ENCODE data around the gene UFM1. TPM values are rescaled to one million over a fixed set of nuclear protein-coding genes. Genes with fewer than 3 reads are reported as not detected.

The UFM1 gene
- total RNA-seq, 1 experiment from 2014 or later: 33.9 TPM

DNA sequence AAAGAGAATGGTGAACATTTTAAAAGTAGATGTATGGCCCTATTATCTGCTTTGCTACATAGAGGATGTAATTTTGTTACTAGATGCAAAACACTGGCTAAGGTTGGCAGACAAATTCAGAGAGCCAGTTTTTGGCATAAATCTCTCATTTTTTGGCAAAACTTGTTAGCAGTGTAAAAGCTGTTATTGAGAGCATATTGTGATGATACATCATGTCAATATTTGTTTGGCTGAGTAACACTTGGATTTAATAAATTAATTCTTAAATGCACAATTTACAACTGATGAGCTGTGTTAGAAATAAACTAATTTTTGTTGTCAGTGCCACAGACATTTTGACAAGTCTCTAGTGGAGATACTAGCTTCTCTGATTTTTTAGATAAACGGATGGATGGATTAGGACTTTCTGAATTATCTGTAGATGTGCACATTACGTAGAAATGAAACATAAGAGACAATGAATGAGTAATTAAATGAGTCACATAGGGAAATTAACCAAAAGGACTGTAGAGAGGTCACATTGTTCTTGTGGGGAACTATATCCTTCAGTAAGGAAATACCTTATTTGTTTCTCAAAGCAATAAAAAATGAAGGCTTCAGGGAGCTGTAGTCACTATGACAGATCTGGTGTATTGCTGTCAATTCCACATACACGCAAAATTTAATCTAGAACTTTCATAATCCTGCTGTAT lies 17.4 kb downstream of the UFM1 start:
- intact Hi-C loops (cut with micrococcal nuclease): no loop called here
- Histone ChIP-seq H2AFZ (ENCODE audit: low read depth, low read length, poor library complexity, severe bottlenecking) (no peak overlapping the region), H3K4me3 (replicated peaks in 1 of 2; ENCODE audit: low read depth in 1 of 2, low read length in 2 of 2) (no peak overlapping the region), H3K9me3 (ENCODE audit: control insufficient read depth in 1 of 2, insufficient read depth in 1 of 2, low read depth in 1 of 2, low read length in 2 of 2) (no peaks in the 10 kb centered on the region), H3K27ac (ENCODE audit: low read depth, low read length) (no peak overlapping the region), H3K9me2 (ENCODE audit: insufficient read depth) (no peaks in the 10 kb centered on the region), H3K4me2 (ENCODE audit: low read length) (no peak overlapping the region), H4K20me1 (ENCODE audit: insufficient read depth) (no peaks in the 10 kb centered on the region), H3K79me2 (ENCODE audit: insufficient read depth, low read length) (no peaks in the 10 kb centered on the region), H3K4me1 (ENCODE audit: control insufficient read depth in 1 of 2, insufficient read depth in 2 of 2, low read length in 2 of 2) (no peaks in the 10 kb centered on the region), H3K27me3 (ENCODE audit: insufficient read depth, low read length) (no peaks in the 10 kb centered on the region), H3K9ac (ENCODE audit: low read length) (no peak overlapping the region), H3K36me3 (ENCODE audit: control insufficient read depth in 1 of 2, insufficient read depth in 2 of 2, low read length in 2 of 2) (peaks cover under 1 to 3% of the 10 kb centered on the region in 2 experiments; a peak in 1 of 4 replicates)
- TF ChIP-seq ELF1 (IDR thresholded peaks at IDR 0.05; ENCODE audit: borderline replicate concordance, low read depth) (no peak), FOSL1 (IDR thresholded peaks at IDR 0.05; ENCODE audit: low read depth) (no peak), MAX (IDR thresholded peaks at IDR 0.05) (no peak), ATF3 (IDR thresholded peaks at IDR 0.05) (no peak), POLR2AphosphoS5 (IDR thresholded peaks at IDR 0.05; ENCODE audit: low read depth, low read length) (no peak), SIN3A (IDR thresholded peaks at IDR 0.05; ENCODE audit: low read depth) (no peak)
- TF ChIP-seq, protein P1, sequence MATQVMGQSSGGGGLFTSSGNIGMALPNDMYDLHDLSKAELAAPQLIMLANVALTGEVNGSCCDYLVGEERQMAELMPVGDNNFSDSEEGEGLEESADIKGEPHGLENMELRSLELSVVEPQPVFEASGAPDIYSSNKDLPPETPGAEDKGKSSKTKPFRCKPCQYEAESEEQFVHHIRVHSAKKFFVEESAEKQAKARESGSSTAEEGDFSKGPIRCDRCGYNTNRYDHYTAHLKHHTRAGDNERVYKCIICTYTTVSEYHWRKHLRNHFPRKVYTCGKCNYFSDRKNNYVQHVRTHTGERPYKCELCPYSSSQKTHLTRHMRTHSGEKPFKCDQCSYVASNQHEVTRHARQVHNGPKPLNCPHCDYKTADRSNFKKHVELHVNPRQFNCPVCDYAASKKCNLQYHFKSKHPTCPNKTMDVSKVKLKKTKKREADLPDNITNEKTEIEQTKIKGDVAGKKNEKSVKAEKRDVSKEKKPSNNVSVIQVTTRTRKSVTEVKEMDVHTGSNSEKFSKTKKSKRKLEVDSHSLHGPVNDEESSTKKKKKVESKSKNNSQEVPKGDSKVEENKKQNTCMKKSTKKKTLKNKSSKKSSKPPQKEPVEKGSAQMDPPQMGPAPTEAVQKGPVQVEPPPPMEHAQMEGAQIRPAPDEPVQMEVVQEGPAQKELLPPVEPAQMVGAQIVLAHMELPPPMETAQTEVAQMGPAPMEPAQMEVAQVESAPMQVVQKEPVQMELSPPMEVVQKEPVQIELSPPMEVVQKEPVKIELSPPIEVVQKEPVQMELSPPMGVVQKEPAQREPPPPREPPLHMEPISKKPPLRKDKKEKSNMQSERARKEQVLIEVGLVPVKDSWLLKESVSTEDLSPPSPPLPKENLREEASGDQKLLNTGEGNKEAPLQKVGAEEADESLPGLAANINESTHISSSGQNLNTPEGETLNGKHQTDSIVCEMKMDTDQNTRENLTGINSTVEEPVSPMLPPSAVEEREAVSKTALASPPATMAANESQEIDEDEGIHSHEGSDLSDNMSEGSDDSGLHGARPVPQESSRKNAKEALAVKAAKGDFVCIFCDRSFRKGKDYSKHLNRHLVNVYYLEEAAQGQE (IDR thresholded peaks at IDR 0.05; ENCODE audit: low read depth): no peak
- BruUV-seq (replicated peaks): no TSS peak
- ChIA-PET RAD21 (ENCODE audit: low non-redundant PET in 1 of 2, low total read pairs in 2 of 2, uncharacterized antibody in 2 of 2, unreplicated experiment in 2 of 2) (no interaction called here), POLR2A (no interaction called here), CTCF (no interaction called here)
- no peak for ATAC-seq
- no peak for DNase-seq (ENCODE audit: low read depth, low spot score)

Data from HCT116 (cell line).